ENCODE measurements around the gene C9orf72. TPM values are rescaled to one million over a fixed set of nuclear protein-coding genes. Genes with fewer than 3 reads are reported as not detected.

Gene C9orf72
- total and polyA plus RNA-seq, 2 of the 13 experiments (the other 11 are each of a cell fraction or from before 2014, with no cell fraction given): 3.1 to 5.9 TPM

DNA sequence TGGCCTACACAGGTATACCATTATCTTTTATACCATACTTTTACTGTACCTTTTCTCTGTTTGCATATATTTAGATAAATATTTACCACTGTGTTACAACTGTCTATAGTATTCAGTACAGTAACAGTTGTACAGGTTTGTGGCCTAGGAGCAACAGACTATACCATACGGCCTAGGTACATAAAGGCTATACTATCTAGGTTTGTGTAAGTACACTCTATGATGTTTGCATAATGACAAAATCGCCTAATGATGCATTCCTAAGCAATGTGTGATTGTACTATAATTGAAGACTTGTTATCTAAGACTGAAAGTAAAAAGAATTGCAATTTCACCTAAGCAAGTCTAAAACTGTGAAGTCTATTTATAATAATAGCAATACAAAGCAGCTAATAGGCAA is 3.9 kb downstream of the C9orf72 start (continued):
- TF ChIP-seq, protein P1, sequence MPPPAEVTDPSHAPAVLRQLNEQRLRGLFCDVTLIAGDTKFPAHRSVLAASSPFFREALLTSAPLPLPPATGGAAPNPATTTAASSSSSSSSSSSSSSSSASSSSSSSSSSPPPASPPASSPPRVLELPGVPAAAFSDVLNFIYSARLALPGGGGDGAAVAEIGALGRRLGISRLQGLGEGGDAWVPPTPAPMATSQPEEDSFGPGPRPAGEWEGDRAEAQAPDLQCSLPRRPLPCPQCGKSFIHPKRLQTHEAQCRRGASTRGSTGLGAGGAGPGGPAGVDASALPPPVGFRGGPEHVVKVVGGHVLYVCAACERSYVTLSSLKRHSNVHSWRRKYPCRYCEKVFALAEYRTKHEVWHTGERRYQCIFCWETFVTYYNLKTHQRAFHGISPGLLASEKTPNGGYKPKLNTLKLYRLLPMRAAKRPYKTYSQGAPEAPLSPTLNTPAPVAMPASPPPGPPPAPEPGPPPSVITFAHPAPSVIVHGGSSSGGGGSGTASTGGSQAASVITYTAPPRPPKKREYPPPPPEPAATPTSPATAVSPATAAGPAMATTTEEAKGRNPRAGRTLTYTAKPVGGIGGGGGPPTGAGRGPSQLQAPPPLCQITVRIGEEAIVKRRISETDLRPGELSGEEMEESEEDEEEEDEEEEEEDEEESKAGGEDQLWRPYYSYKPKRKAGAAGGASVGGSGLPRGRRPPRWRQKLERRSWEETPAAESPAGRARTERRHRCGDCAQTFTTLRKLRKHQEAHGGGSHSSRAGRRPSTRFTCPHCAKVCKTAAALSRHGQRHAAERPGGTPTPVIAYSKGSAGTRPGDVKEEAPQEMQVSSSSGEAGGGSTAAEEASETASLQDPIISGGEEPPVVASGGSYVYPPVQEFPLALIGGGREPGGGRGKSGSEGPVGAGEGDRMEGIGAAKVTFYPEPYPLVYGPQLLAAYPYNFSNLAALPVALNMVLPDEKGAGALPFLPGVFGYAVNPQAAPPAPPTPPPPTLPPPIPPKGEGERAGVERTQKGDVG (CRISPR knock-in tag; IDR thresholded peaks at IDR 0.05; ENCODE audit: borderline replicate concordance): no peak
- TF ChIP-seq, protein P2, sequence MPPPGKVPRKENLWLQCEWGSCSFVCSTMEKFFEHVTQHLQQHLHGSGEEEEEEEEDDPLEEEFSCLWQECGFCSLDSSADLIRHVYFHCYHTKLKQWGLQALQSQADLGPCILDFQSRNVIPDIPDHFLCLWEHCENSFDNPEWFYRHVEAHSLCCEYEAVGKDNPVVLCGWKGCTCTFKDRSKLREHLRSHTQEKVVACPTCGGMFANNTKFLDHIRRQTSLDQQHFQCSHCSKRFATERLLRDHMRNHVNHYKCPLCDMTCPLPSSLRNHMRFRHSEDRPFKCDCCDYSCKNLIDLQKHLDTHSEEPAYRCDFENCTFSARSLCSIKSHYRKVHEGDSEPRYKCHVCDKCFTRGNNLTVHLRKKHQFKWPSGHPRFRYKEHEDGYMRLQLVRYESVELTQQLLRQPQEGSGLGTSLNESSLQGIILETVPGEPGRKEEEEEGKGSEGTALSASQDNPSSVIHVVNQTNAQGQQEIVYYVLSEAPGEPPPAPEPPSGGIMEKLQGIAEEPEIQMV (CRISPR knock-in tag; IDR thresholded peaks at IDR 0.05; ENCODE audit: low read depth): no peak
- TF ChIP-seq CEBPG (CRISPR knock-in tag; IDR thresholded peaks at IDR 0.05) (0 out of 2 replicates have a peak, but pooled peaks have one; percentile 19), KDM2A (CRISPR knock-in tag; IDR thresholded peaks at IDR 0.05; ENCODE audit: borderline replicate concordance, low read depth) (no peak), ARNT2 (CRISPR knock-in tag; IDR thresholded peaks at IDR 0.05; ENCODE audit: low read depth) (no peak), ATAD3A (CRISPR knock-in tag; IDR thresholded peaks at IDR 0.05) (no peak), ZNF253 (CRISPR knock-in tag; IDR thresholded peaks at IDR 0.05; ENCODE audit: borderline replicate concordance) (no peak)
- TF ChIP-seq, protein P3, sequence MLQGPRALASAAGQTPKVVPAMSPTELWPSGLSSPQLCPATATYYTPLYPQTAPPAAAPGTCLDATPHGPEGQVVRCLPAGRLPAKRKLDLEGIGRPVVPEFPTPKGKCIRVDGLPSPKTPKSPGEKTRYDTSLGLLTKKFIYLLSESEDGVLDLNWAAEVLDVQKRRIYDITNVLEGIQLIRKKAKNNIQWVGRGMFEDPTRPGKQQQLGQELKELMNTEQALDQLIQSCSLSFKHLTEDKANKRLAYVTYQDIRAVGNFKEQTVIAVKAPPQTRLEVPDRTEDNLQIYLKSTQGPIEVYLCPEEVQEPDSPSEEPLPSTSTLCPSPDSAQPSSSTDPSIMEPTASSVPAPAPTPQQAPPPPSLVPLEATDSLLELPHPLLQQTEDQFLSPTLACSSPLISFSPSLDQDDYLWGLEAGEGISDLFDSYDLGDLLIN (CRISPR knock-in tag; IDR thresholded peaks at IDR 0.05; ENCODE audit: borderline replicate concordance): no peak
- TF ChIP-seq, protein P4, sequence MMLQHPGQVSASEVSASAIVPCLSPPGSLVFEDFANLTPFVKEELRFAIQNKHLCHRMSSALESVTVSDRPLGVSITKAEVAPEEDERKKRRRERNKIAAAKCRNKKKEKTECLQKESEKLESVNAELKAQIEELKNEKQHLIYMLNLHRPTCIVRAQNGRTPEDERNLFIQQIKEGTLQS (CRISPR knock-in tag; IDR thresholded peaks at IDR 0.05): peak; percentile 70; the same call in 1 of the 2 replicates
- TF ChIP-seq, protein P5, sequence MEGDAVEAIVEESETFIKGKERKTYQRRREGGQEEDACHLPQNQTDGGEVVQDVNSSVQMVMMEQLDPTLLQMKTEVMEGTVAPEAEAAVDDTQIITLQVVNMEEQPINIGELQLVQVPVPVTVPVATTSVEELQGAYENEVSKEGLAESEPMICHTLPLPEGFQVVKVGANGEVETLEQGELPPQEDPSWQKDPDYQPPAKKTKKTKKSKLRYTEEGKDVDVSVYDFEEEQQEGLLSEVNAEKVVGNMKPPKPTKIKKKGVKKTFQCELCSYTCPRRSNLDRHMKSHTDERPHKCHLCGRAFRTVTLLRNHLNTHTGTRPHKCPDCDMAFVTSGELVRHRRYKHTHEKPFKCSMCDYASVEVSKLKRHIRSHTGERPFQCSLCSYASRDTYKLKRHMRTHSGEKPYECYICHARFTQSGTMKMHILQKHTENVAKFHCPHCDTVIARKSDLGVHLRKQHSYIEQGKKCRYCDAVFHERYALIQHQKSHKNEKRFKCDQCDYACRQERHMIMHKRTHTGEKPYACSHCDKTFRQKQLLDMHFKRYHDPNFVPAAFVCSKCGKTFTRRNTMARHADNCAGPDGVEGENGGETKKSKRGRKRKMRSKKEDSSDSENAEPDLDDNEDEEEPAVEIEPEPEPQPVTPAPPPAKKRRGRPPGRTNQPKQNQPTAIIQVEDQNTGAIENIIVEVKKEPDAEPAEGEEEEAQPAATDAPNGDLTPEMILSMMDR (CRISPR knock-in tag; IDR thresholded peaks at IDR 0.05): no peak

All from HepG2 (cell line).